ENCODE measurements around the gene VAV3.

- no peak for TF ChIP-seq POLR2A (IDR thresholded peaks at IDR 0.05)
- TF ChIP-seq CTCF (IDR thresholded peaks at IDR 0.05), result no peak
- no peak for TF ChIP-seq EP300 (IDR thresholded peaks at IDR 0.05)
- no peak for TF ChIP-seq POLR2AphosphoS5 (IDR thresholded peaks at IDR 0.05)
Measured at GRCh38 chr1:107530543-107530942, 434.4 kb downstream of the VAV3 start.
